H1 (cell line): ENCODE measurements around the gene RBMS1. TPM values are rescaled to one million over a fixed set of nuclear protein-coding genes. Genes with fewer than 3 reads are reported as not detected.

Source experiments
- CTCF ChIA-PET: fragments of 300-600 bp; sonication (Branson Sonifier 250); formaldehyde crosslinking; loops from one replicate; lab custom pipeline; 2021; ENCODE audit not compliant: partially characterized antibody; lab: Charles Lee
- POLR2A ChIA-PET: fragments of 300-600 bp; sonication (Branson Sonifier 250); formaldehyde crosslinking; loops from one replicate; lab custom pipeline; 2021; ENCODE audit warnings: inconsistent platforms; ENCODE audit not compliant: partially characterized antibody; lab: Charles Lee
- DNase-seq, 2 experiments: peaks; one replicate each; pipeline versions ENCODE4 v3.0.0 to v3.0.0-alpha.2; 2010 to 2022; ENCODE audit warnings: low spot score in 2 of 2, low read depth in 1 of 2, mixed read lengths in 1 of 2
- FAIRE-seq: peaks from 2 replicates; lab custom pipeline; 2011; peaks lifted over from hg19 to GRCh38; lab: Jason Lieb, UNC
- H2AFZ ChIP-seq: 2 replicates; pipeline ENCODE4 v1.8.1; 2012; ENCODE audit warnings: low read length, inconsistent platforms
- H2AK5ac ChIP-seq: 2 replicates; pipeline ENCODE4 v1.6.1; 2013; ENCODE audit warnings: low read depth, low read length
- H2BK120ac ChIP-seq: replicated peaks from 2 replicates; pipeline ENCODE3; 2013; ENCODE audit warnings: low read depth, low read length, inconsistent platforms
- H2BK12ac ChIP-seq: 2 replicates; pipeline ENCODE4 v1.6.1; 2013; ENCODE audit warnings: low read depth, low read length
- H2BK15ac ChIP-seq: 2 replicates; pipeline ENCODE4 v1.6.1; 2013; ENCODE audit warnings: low read length
- H2BK20ac ChIP-seq: 2 replicates; pipeline ENCODE4 v1.6.1; 2013; ENCODE audit warnings: low read length
- H2BK5ac ChIP-seq: 2 replicates; pipeline ENCODE4 v1.6.1; 2013; ENCODE audit warnings: low read depth, low read length
- H3K14ac ChIP-seq: 2 replicates; pipeline ENCODE4 v1.6.1; 2013; ENCODE audit warnings: inconsistent platforms; ENCODE audit not compliant: insufficient read length
- H3K18ac ChIP-seq: 2 replicates; pipeline ENCODE4 v1.6.1; 2013; ENCODE audit warnings: low read length; ENCODE audit errors: extremely low read depth
- H3K23ac ChIP-seq: 2 replicates; pipeline ENCODE4 v1.6.1; 2013; ENCODE audit warnings: inconsistent platforms; ENCODE audit not compliant: insufficient read length
- H3K23me2 ChIP-seq: 2 replicates; pipeline ENCODE4 v1.6.1; 2013; ENCODE audit warnings: low read depth, low read length
- H3K27ac ChIP-seq: 2 replicates; pipeline ENCODE4 v1.6.1; 2011; ENCODE audit warnings: low read depth, low read length, inconsistent platforms
- H3K27me3 ChIP-seq, 4 experiments: replicated peaks in 1 of 4; 1 replicate in 1 of 4; 2 replicates in 3 of 4; pipeline versions ENCODE4 v1.6.1 to v1.8.1; 2011 to 2013; ENCODE audit warnings: low read length in 3 of 4, mild to moderate bottlenecking in 3 of 4, inconsistent platforms in 2 of 4, mixed read lengths in 2 of 4, moderate library complexity in 1 of 4; ENCODE audit not compliant: control insufficient read depth in 3 of 4, insufficient read depth in 3 of 4; ENCODE audit errors: extremely low read depth in 1 of 4
- H3K36me3 ChIP-seq, 4 experiments: 2 replicates each; pipeline versions ENCODE4 v1.6.1 to v1.8.1; 2011 to 2013; ENCODE audit warnings: mild to moderate bottlenecking in 4 of 4, low read length in 3 of 4, moderate library complexity in 2 of 4, control low read depth in 1 of 4, inconsistent platforms in 1 of 4; ENCODE audit not compliant: insufficient read depth in 4 of 4, control insufficient read depth in 2 of 4
- H3K4ac ChIP-seq: replicated peaks from 2 replicates; pipeline ENCODE3; 2013; ENCODE audit warnings: low read length, low read depth, mixed read lengths, inconsistent platforms; ENCODE audit not compliant: insufficient read length
- H3K4me1 ChIP-seq, 4 experiments: replicated peaks in 1 of 4; 1 replicate in 1 of 4; 2 replicates in 3 of 4; pipeline versions ENCODE4 v1.6.1 to v1.8.1; 2011 to 2013; ENCODE audit warnings: low read length in 3 of 4, inconsistent platforms in 2 of 4, mixed read lengths in 1 of 4; ENCODE audit not compliant: insufficient read depth in 4 of 4, control insufficient read depth in 3 of 4
- H3K4me2 ChIP-seq, 2 experiments: 2 replicates each; pipeline versions ENCODE4 v1.6.1 to v1.8.1; 2011 to 2013; ENCODE audit warnings: low read depth in 2 of 2, low read length in 2 of 2, control low read depth in 1 of 2, inconsistent platforms in 1 of 2, mild to moderate bottlenecking in 1 of 2; ENCODE audit not compliant: insufficient read depth in 1 of 2
- H3K4me3 ChIP-seq, 4 experiments: fragments of 200-600, 300-600 bp in 1 of 4; sonication (generic), shearing (Covaris generic), sonication (Bioruptor Twin) in 1 of 4; 2 replicates each; pipeline versions ENCODE4 v1.5.1 to v1.8.1; 2011 to 2016; ENCODE audit warnings: low read length in 4 of 4, low read depth in 3 of 4, control low read depth in 2 of 4, inconsistent platforms in 2 of 4, mild to moderate bottlenecking in 2 of 4, mixed read lengths in 1 of 4, moderate library complexity in 1 of 4; ENCODE audit not compliant: insufficient read depth in 2 of 4; ENCODE audit errors: extremely low read depth in 1 of 4
- H3K56ac ChIP-seq: replicated peaks from 2 replicates; pipeline ENCODE3; 2013; ENCODE audit warnings: low read depth, mild to moderate bottlenecking, mixed read lengths, low read length, inconsistent platforms; ENCODE audit not compliant: insufficient read length
- H3K79me1 ChIP-seq: 2 replicates; pipeline ENCODE4 v1.6.1; 2013; ENCODE audit warnings: low read depth, low read length, control low read depth
- H3K79me2 ChIP-seq, 2 experiments: 2 replicates each; pipeline versions ENCODE4 v1.6.1 to v1.8.1; 2012 to 2013; ENCODE audit warnings: low read length in 2 of 2, mild to moderate bottlenecking in 2 of 2, inconsistent platforms in 1 of 2; ENCODE audit not compliant: insufficient read depth in 2 of 2, control insufficient read depth in 1 of 2
- H3K9ac ChIP-seq, 4 experiments: replicated peaks in 1 of 4; 1 replicate in 1 of 4; 2 replicates in 3 of 4; pipeline versions ENCODE4 v1.6.1 to v1.8.1; 2011 to 2013; ENCODE audit warnings: low read depth in 3 of 4, low read length in 3 of 4, control low read depth in 2 of 4, mild to moderate bottlenecking in 2 of 4, moderate library complexity in 2 of 4, inconsistent platforms in 1 of 4; ENCODE audit errors: extremely low read depth in 1 of 4
- H3K9me3 ChIP-seq, 2 experiments: 2 replicates each; pipeline versions ENCODE4 v1.6.1 to v1.8.1; 2012 to 2013; ENCODE audit warnings: mild to moderate bottlenecking in 2 of 2, moderate library complexity in 2 of 2, control low read depth in 1 of 2, inconsistent platforms in 1 of 2, low read depth in 1 of 2, low read length in 1 of 2, mixed read lengths in 1 of 2; ENCODE audit not compliant: insufficient read depth in 2 of 2
- H4K20me1 ChIP-seq, 2 experiments: replicated peaks in 1 of 2; 2 replicates each; pipeline versions ENCODE3 to v1.8.1; 2011 to 2013; ENCODE audit warnings: inconsistent platforms in 2 of 2, low read length in 2 of 2, mild to moderate bottlenecking in 1 of 2; ENCODE audit not compliant: insufficient read depth in 2 of 2, control insufficient read depth in 1 of 2
- H4K5ac ChIP-seq: 2 replicates; pipeline ENCODE4 v1.6.1; 2013; ENCODE audit warnings: low read length, low read depth, mixed read lengths, inconsistent platforms; ENCODE audit not compliant: insufficient read length
- H4K8ac ChIP-seq: 2 replicates; pipeline ENCODE4 v1.8.0; 2013; ENCODE audit warnings: mild to moderate bottlenecking, moderate library complexity, low read length, inconsistent platforms; ENCODE audit not compliant: insufficient read depth; ENCODE audit errors: extremely low read depth
- H4K91ac ChIP-seq: replicated peaks from 2 replicates; pipeline ENCODE3; 2013; ENCODE audit warnings: low read length, mixed read lengths, inconsistent platforms; ENCODE audit not compliant: insufficient read length
- CBX5 ChIP-seq: fragments of 300-800, 300-1000 bp; sonication (generic); IDR thresholded peaks from 2 replicates; pipeline ENCODE4 v1.7.1; 2016; ENCODE audit warnings: antibody characterized with exemption, low read length, low read depth
- KDM1A ChIP-seq: fragments of 200-600, 300-600 bp; sonication (generic); IDR thresholded peaks from 2 replicates; pipeline ENCODE4 v1.7.1; 2016; ENCODE audit warnings: mild to moderate bottlenecking, low read length, borderline replicate concordance
- POLR2AphosphoS5 ChIP-seq: IDR thresholded peaks from 2 replicates; pipeline ENCODE4 v1.6.1; 2011; ENCODE audit warnings: low read depth, low read length
- SP1 ChIP-seq: IDR thresholded peaks from 2 replicates; pipeline ENCODE4 v1.6.1; 2011; ENCODE audit warnings: low read depth, low read length
- WGBS, 2 experiments: shearing (Covaris generic) in 1 of 2; methylation state at CpG; one replicate each; pipeline versions ENCODE4 v1.1.6 to v1.1.7; 2013 to 2015; ENCODE audit warnings: low lambda C conversion rate in 2 of 2, mixed read lengths in 2 of 2, inconsistent platforms in 1 of 2, low coverage in 1 of 2, missing lambda C conversion rate in 1 of 2; ENCODE audit not compliant: insufficient replicate concordance in 2 of 2, insufficient coverage in 1 of 2, insufficient read length in 1 of 2; ENCODE audit errors: extremely low coverage in 1 of 2, missing lambda C conversion rate in 1 of 2; 5-methylcytosine and 5-hydroxymethylcytosine counted together
- polyA plus RNA-seq, 7 experiments: library from polyadenylated mRNA; depleted of rRNA in 3 of 7; stranded (reverse) in 5 of 7; unstranded in 2 of 7; fragments of >200 nt in 5 of 7; fragments of 200-250 nt in 2 of 7; gene quantifications; 1 replicate in 5 of 7; 2 replicates in 1 of 7; 4 replicates in 1 of 7; pipeline versions ENCODE4 v1.2.1 to v1.2.3, GENCODE V29; 2011 to 2013; ENCODE audit warnings: missing spikeins in 2 of 7, mixed read lengths in 2 of 7
- total RNA-seq: library from RNA; stranded (reverse); fragmentation: NEBNext Ultra II Directional; extraction: Animal tissue kit (Norgen Biotek cat#: 25700); gene quantifications from 2 replicates; pipeline ENCODE4 v1.2.1, GENCODE V29; 2021
- TF ChIP-seq, protein P1 (sequence below): IDR thresholded peaks from 2 replicates; pipeline ENCODE4 v1.6.1; 2012; ENCODE audit warnings: low read length, inconsistent platforms

RBMS1 gene
- total and polyA plus RNA-seq, 2 of the 8 experiments (the other 6 are each of a cell fraction or from before 2014, with no cell fraction given), result 53.7 to 60.0 TPM

DNA sequence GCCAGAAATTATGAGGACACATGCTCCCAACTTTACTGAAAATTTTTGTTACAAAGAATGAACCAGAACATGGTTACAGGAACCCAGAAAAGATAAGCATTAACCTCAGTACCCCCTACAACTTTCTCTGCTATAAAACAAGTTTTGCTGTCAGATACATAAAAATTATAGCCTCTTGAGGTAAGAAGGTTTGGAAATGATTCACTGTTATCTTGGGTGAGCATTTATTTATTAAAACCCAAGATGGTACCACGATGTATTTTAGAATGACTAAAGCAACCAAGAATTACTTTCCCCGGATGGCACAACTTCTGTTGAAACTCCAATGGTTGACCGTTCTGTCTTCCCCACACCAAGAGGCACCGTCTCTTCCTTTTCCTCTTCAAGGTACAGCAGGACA, 72.9 kb downstream of the RBMS1 start:
- Histone ChIP-seq H3K79me2 (0 out of 4 replicates have a peak, but pooled peaks cover 0 to 2% of the 10 kb centered on the region in 2 experiments), H2BK20ac (no peak overlapping the region), H3K79me1 (peaks cover 2% of the 10 kb centered on the region; the same call in 1 of the 2 replicates), H3K23me2 (no peaks in the 10 kb centered on the region), H4K8ac (no peak overlapping the region), H3K27ac (no peak overlapping the region), H4K5ac (no peak overlapping the region), H4K91ac (no peak overlapping the region), H3K4me3 (no peak overlapping the region), H4K20me1 (no peaks in the 10 kb centered on the region), H3K14ac (no peak overlapping the region), H3K9me3 (no peaks in the 10 kb centered on the region), H3K4me1 (peaks cover 0 to 7% (median 5%) of the 10 kb centered on the region in 4 experiments; a peak in 5 of 7 replicates), H2BK15ac (no peak overlapping the region), H3K4ac (no peak overlapping the region), H3K23ac (no peak overlapping the region), H3K27me3 (no peaks in the 10 kb centered on the region), H2BK12ac (no peak overlapping the region), H3K4me2 (no peak overlapping the region), H2AK5ac (no peak overlapping the region), H3K9ac (no peak overlapping the region), H2AFZ (no peak overlapping the region), H3K36me3 (no peaks in the 10 kb centered on the region), H2BK5ac (no peak overlapping the region), H3K56ac (no peak overlapping the region), H3K18ac (no peak overlapping the region), H2BK120ac (no peak overlapping the region)
- TF ChIP-seq SP1 (no peak), KDM1A (no peak), POLR2AphosphoS5 (no peak), CBX5 (no peak)
- TF ChIP-seq, protein P1, sequence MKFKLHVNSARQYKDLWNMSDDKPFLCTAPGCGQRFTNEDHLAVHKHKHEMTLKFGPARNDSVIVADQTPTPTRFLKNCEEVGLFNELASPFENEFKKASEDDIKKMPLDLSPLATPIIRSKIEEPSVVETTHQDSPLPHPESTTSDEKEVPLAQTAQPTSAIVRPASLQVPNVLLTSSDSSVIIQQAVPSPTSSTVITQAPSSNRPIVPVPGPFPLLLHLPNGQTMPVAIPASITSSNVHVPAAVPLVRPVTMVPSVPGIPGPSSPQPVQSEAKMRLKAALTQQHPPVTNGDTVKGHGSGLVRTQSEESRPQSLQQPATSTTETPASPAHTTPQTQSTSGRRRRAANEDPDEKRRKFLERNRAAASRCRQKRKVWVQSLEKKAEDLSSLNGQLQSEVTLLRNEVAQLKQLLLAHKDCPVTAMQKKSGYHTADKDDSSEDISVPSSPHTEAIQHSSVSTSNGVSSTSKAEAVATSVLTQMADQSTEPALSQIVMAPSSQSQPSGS, result no peak
- ChIA-PET CTCF (interaction anchor here (0.7 kb wide), 1 partner anchor 8 kb away, joined by 3 read pairs; no protein-coding TSS in a partner anchor), POLR2A (interaction anchor here (1.5 kb wide), 1 partner anchor 13 kb away, joined by 5 read pairs; no protein-coding TSS in a partner anchor)
- no peak for DNase-seq
- WGBS, 2 experiments, result 94% methylated on average over 4 of the region's 4 CpGs; no CpG with 5 or more reads in 1 of the 2 experiments
- no peak for FAIRE-seq
